Activated CD8-positive, alpha-beta T cell treated with anti-CD3 and anti-CD28 coated beads for 36 hours (primary cell): Measurements from ENCODE around the gene FBXW7. TPM values are rescaled to one million over a fixed set of nuclear protein-coding genes. Genes with fewer than 3 reads are reported as not detected.
A peak's percentile ranks its signal among the peaks of the same experiment; 100 is the strongest.

Experiments used
- ATAC-seq: fragments of 200-7000 bp; cut with Tn5 transposase; one replicate; pipeline ENCODE4 v1.10.0; 2021; ENCODE audit warnings: mild to moderate bottlenecking, moderate library complexity
- CTCF ChIA-PET: fragments of 350-600 bp; sonication (Branson Sonifier 250); formaldehyde crosslinking; loops from one replicate; lab custom pipeline; 2021; ENCODE audit warnings: antibody characterized with exemption; lab: Charles Lee
- POLR2A ChIA-PET: fragments of 350-600 bp; sonication (Branson Sonifier 250); formaldehyde crosslinking; loops from one replicate; lab custom pipeline; 2021; ENCODE audit warnings: antibody characterized with exemption; lab: Charles Lee
- DNase-seq: peaks from one replicate; pipeline ENCODE4 v3.0.0-alpha.2; 2020
- H3K27ac Mint-ChIP-seq: one replicate; pipeline ENCODE4 v1.8.0; 2021; ENCODE audit warnings: mild to moderate bottlenecking, mixed read lengths
- H3K27me3 Mint-ChIP-seq: one replicate; pipeline ENCODE4 v1.8.0; 2021; ENCODE audit warnings: mixed read lengths
- H3K36me3 Mint-ChIP-seq: one replicate; pipeline ENCODE4 v1.8.0; 2021; ENCODE audit warnings: low read depth, mixed read lengths
- H3K4me1 Mint-ChIP-seq: one replicate; pipeline ENCODE4 v1.8.0; 2021; ENCODE audit warnings: low read depth, mixed read lengths
- H3K4me3 Mint-ChIP-seq: one replicate; pipeline ENCODE4 v1.8.0; 2021; ENCODE audit warnings: mild to moderate bottlenecking, moderate library complexity, mixed read lengths
- H3K9me3 Mint-ChIP-seq: one replicate; pipeline ENCODE4 v1.8.0; 2021; ENCODE audit warnings: mixed read lengths
- intact Hi-C: fragments of 100-400 bp; cut with micrococcal nuclease; formaldehyde crosslinking; loops from one replicate; pipeline ENCODE4 v1.10.0; 2022
- total RNA-seq, 2 experiments: library from RNA; stranded (reverse); gene quantifications; one replicate each; pipeline ENCODE4 v1.2.3, GENCODE V29; 2021
- TF ChIP-seq, protein P1 (sequence below): fragments of 200-600 bp; IDR thresholded peaks from one replicate; pipeline ENCODE4 v1.8.0; 2022; ENCODE audit warnings: antibody characterized with exemption, mild to moderate bottlenecking

The FBXW7 gene, protein sequence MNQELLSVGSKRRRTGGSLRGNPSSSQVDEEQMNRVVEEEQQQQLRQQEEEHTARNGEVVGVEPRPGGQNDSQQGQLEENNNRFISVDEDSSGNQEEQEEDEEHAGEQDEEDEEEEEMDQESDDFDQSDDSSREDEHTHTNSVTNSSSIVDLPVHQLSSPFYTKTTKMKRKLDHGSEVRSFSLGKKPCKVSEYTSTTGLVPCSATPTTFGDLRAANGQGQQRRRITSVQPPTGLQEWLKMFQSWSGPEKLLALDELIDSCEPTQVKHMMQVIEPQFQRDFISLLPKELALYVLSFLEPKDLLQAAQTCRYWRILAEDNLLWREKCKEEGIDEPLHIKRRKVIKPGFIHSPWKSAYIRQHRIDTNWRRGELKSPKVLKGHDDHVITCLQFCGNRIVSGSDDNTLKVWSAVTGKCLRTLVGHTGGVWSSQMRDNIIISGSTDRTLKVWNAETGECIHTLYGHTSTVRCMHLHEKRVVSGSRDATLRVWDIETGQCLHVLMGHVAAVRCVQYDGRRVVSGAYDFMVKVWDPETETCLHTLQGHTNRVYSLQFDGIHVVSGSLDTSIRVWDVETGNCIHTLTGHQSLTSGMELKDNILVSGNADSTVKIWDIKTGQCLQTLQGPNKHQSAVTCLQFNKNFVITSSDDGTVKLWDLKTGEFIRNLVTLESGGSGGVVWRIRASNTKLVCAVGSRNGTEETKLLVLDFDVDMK
- total RNA-seq, result 10 to 100 TPM; 32.6 to 35.1 TPM

DNA sequence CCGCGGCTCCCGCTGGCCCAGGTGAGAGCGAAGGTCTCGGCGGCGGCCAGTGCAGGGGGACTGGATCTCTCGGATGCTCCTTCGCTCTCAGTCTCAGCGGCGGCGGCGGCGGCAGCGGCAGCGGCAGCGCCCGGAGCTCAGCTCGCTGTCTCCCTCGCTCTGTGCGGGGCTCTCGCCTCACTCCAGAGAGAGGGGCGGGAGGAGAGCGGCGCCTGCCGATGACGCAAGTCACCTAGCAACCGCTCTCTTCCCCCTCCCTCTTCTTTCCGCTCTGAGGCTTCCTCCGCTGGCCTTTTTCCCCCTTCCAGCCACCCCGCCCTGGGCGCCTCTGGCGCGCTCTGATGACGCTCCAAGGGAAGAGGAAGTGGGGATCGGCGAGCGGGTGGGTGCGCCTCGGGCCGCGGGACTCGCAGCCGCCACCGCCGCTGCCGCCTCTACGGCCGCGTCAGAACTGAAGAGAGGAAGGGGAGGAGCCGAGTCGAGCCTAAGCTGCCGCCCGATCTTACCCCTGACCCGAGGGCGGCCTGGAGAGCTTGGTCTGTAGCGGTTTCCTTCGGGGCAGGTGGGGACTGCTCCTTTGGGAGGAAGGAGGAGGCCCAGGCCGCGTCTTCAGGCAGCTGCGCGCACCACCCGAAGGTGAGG is at the start of gene FBXW7:
Gene FBXW7, minus strand, starts transcription at position 190 of the 642 bp plus-strand sequence. CDS start 124,289 bp downstream, outside the sequence.
- Mint-ChIP-seq H3K4me1 (peaks cover 58% of the 10 kb centered on the region), H3K27ac (peak within 1 kb of the TSS; percentile 99), H3K36me3 (peaks cover 39% of the 10 kb centered on the region), H3K4me3 (peak within 1 kb of the TSS; percentile 90), H3K9me3 (peaks cover 4% of the 10 kb centered on the region), H3K27me3 (no peaks in the 10 kb centered on the region)
- POLR2A ChIA-PET, result interaction anchor here (0.7 to 3.4 kb wide), 23 partner anchors 8 to 930 kb away, joined by 3 to 44 read pairs (median 5); partner anchors contain the start of genes TMEM131L and TMEM154
- intact Hi-C loops, result loop anchor here (2.0 kb wide), 1 partner anchor 17 kb away; no protein-coding TSS in a partner anchor
- TF ChIP-seq, protein P1, sequence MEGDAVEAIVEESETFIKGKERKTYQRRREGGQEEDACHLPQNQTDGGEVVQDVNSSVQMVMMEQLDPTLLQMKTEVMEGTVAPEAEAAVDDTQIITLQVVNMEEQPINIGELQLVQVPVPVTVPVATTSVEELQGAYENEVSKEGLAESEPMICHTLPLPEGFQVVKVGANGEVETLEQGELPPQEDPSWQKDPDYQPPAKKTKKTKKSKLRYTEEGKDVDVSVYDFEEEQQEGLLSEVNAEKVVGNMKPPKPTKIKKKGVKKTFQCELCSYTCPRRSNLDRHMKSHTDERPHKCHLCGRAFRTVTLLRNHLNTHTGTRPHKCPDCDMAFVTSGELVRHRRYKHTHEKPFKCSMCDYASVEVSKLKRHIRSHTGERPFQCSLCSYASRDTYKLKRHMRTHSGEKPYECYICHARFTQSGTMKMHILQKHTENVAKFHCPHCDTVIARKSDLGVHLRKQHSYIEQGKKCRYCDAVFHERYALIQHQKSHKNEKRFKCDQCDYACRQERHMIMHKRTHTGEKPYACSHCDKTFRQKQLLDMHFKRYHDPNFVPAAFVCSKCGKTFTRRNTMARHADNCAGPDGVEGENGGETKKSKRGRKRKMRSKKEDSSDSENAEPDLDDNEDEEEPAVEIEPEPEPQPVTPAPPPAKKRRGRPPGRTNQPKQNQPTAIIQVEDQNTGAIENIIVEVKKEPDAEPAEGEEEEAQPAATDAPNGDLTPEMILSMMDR, result no peak
- DNase-seq (peak; percentile 99), ATAC-seq (peak; percentile 88)
- CTCF ChIA-PET, result interaction anchor here (0.6 to 2.6 kb wide), 5 partner anchors 9 to 35 kb away, joined by 3 to 11 read pairs (median 3); no protein-coding TSS in a partner anchor

DNA sequence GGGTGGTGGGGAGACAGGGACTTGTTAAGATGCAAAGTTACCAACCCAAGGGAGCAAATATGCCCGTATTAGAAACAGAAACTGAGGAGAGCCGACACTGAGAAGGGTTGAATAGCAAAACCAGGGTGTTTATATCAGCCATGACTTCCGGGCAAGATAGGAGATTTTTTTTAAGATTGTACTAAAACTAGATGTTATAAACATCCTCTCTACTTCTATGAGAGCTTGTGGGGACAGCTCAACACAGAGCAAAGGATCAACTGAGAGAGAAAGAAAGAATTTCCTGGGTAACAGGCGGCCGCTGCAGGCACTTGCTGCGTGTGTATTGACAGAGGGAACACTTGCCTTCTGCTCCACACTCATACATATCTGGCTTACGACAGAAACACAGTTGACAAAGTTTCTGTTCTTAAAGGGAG is 49.1 kb upstream of the FBXW7 start:
- POLR2A ChIA-PET, result interaction anchor here (0.6 to 0.9 kb wide), 2 partner anchors 196 to 218 kb away, joined by 3 to 4 read pairs; no protein-coding TSS in a partner anchor
- peaks cover 2% of the 10 kb centered on the region for H3K9me3 Mint-ChIP-seq
- peak overlapping the region; percentile 31 for H3K4me3 Mint-ChIP-seq
- DNase-seq (no peak), ATAC-seq (no peak)
- H3K27ac Mint-ChIP-seq, result peak overlapping the region; percentile 76
- intact Hi-C loops, result no loop called here
- TF ChIP-seq, protein P1, result no peak
- H3K36me3 Mint-ChIP-seq, result no peaks in the 10 kb centered on the region
- no peaks in the 10 kb centered on the region for H3K4me1 Mint-ChIP-seq
- H3K27me3 Mint-ChIP-seq, result peaks cover under 1% of the 10 kb centered on the region
- CTCF ChIA-PET, result no interaction called here

DNA sequence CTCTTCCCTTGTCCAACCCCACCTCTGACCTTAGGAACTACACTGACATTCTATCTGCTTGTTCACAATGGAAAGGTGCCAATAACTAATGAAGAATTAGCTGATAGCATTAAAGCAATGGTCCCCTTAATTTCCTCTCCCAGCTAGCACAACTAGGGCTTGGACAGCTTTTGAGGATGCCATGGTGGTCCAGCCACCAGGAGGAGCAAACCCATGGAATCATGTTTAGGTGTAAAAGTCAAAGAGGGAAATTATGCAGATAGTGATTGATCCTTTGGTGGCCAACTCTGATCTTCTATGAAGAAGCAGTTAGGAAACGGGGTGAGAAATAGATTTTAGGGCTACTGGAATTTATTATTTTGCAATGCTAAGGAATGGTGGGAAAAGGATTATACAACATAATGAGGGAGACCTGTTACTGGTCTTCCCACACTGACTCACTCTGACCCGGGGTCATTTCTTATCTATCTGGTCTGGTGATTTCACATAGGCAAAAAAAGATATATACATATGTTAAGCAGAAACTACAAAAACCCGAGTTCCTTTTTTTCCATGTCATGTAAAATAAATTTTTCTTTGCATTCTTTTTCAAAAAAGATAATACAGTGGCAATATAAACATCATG is 45.8 kb upstream of the FBXW7 start:
- H3K27ac Mint-ChIP-seq, result no peak overlapping the region
- intact Hi-C loops, result no loop called here
- no peak overlapping the region for H3K4me3 Mint-ChIP-seq
- ATAC-seq, result no peak
- H3K27me3 Mint-ChIP-seq, result no peaks in the 10 kb centered on the region
- H3K36me3 Mint-ChIP-seq, result no peaks in the 10 kb centered on the region
- TF ChIP-seq, protein P1, result no peak
- ChIA-PET CTCF (interaction anchor here (1.9 kb wide), 1 partner anchor 58 kb away, joined by 4 read pairs; no protein-coding TSS in a partner anchor), POLR2A (no interaction called here)
- H3K4me1 Mint-ChIP-seq, result no peaks in the 10 kb centered on the region
- H3K9me3 Mint-ChIP-seq, result peaks cover 2% of the 10 kb centered on the region
- no peak for DNase-seq

DNA sequence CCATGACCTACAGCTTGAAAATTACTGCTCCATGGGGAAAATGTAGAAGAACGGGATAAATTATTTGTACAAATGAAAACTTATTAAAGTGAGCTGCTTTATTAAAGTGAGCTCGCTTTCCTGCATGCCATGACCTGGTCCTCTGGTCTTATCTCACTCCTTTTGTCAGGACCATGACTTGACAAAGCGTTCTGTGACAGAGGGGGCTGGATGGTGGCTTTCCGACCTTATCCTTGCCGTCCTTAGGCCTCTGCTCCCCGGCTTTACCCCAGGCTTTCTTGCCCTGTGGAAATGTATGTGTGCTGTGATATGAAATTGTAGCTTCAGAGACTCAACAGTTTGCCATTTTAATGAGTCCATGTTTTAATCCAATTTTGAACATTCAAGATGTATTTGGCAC is 44.0 kb upstream of the FBXW7 start:
- ChIA-PET CTCF (interaction anchor here (0.8 to 6.2 kb wide), 4 partner anchors 60 to 174 kb away, joined by 3 to 26 read pairs (median 4); no protein-coding TSS in a partner anchor), POLR2A (interaction anchor here (0.5 to 0.6 kb wide), 2 partner anchors 335 to 785 kb away, joined by 3 to 4 read pairs; no protein-coding TSS in a partner anchor)
- DNase-seq, result no peak
- H3K27ac Mint-ChIP-seq, result no peak overlapping the region
- no peaks in the 10 kb centered on the region for H3K4me1 Mint-ChIP-seq
- no peaks in the 10 kb centered on the region for H3K27me3 Mint-ChIP-seq
- no peaks in the 10 kb centered on the region for H3K36me3 Mint-ChIP-seq
- intact Hi-C loops, result no loop called here
- TF ChIP-seq, protein P1, result no peak
- no peak for ATAC-seq
- H3K9me3 Mint-ChIP-seq, result no peaks in the 10 kb centered on the region
- H3K4me3 Mint-ChIP-seq, result no peak overlapping the region
